Measurements from ENCODE around the gene IQCE.

IQCE gene

GRCh38 chr7:2566890-2567678, 8.3 kb downstream of the IQCE start:
- ChIA-PET CTCF (interaction anchor here (1.2 kb wide), 1 partner anchor 143 kb away, joined by 7 read pairs; no protein-coding TSS in a partner anchor), POLR2A (no interaction called here)
- TF ChIP-seq FOXM1 (IDR thresholded peaks at IDR 0.05; ENCODE audit: borderline replicate concordance), result no peak
- TF ChIP-seq TARDBP (IDR thresholded peaks at IDR 0.05), result no peak
- no peak for TF ChIP-seq ZNF384 (IDR thresholded peaks at IDR 0.05)
- TF ChIP-seq ELF4 (IDR thresholded peaks at IDR 0.05), result no peak
- TF ChIP-seq SUZ12 (IDR thresholded peaks at IDR 0.05), result no peak
- TF ChIP-seq BHLHE40 (IDR thresholded peaks at IDR 0.05; ENCODE audit: borderline replicate concordance), result no peak
- no peak for TF ChIP-seq LEF1 (IDR thresholded peaks at IDR 0.05; ENCODE audit: borderline replicate concordance)
- no peak for TF ChIP-seq L3MBTL2 (conservative IDR thresholded peaks at IDR 0.05)
- TF ChIP-seq SP1 (IDR thresholded peaks at IDR 0.05), result no peak
- no peak for TF ChIP-seq CTBP1 (IDR thresholded peaks at IDR 0.05; ENCODE audit: borderline replicate concordance)
- TF ChIP-seq FOXK2 (IDR thresholded peaks at IDR 0.05), result no peak
- TF ChIP-seq FOXA1 (IDR thresholded peaks at IDR 0.05), result no peak
- no peak for DNase-seq (ENCODE audit: extremely low spot score)

GRCh38 chr7:2567679-2568278, 9.0 kb downstream of the IQCE start:
- TF ChIP-seq NFRKB (IDR thresholded peaks at IDR 0.05) (no peak), SP1 (IDR thresholded peaks at IDR 0.05) (no peak), FOXK2 (IDR thresholded peaks at IDR 0.05) (no peak), L3MBTL2 (conservative IDR thresholded peaks at IDR 0.05) (no peak), SUZ12 (IDR thresholded peaks at IDR 0.05) (no peak), LEF1 (IDR thresholded peaks at IDR 0.05; ENCODE audit: borderline replicate concordance) (no peak), PKNOX1 (IDR thresholded peaks at IDR 0.05) (no peak), ELF4 (IDR thresholded peaks at IDR 0.05) (no peak)
- CTCF ChIA-PET, result interaction anchor here (1.2 kb wide), 1 partner anchor 142 kb away, joined by 7 read pairs; no protein-coding TSS in a partner anchor
- DNase-seq (ENCODE audit: extremely low spot score), result no peak
- POLR2A ChIA-PET, result no interaction called here

- CTCF ChIA-PET, result interaction anchor here (1.2 kb wide), 1 partner anchor 141 kb away, joined by 7 read pairs; no protein-coding TSS in a partner anchor
- TF ChIP-seq FOXA1 (IDR thresholded peaks at IDR 0.05), result no peak
- TF ChIP-seq ZNF384 (IDR thresholded peaks at IDR 0.05), result no peak
- no peak for TF ChIP-seq BHLHE40 (IDR thresholded peaks at IDR 0.05; ENCODE audit: borderline replicate concordance)
- no peak for TF ChIP-seq ELF4 (IDR thresholded peaks at IDR 0.05)
- TF ChIP-seq LEF1 (IDR thresholded peaks at IDR 0.05; ENCODE audit: borderline replicate concordance), result no peak
- TF ChIP-seq SUZ12 (IDR thresholded peaks at IDR 0.05), result no peak
- TF ChIP-seq HDGF (IDR thresholded peaks at IDR 0.05; ENCODE audit: borderline replicate concordance), result no peak
- no peak for TF ChIP-seq FOXK2 (IDR thresholded peaks at IDR 0.05)
- POLR2A ChIA-PET, result no interaction called here
- no peak for DNase-seq (ENCODE audit: extremely low spot score)
These were observed 9.9 kb downstream of the IQCE start for GRCh38 chr7:2568521-2569223.

GRCh38 chr7:2569421-2569820, 10.6 kb downstream of the IQCE start:
- ChIA-PET POLR2A (no interaction called here), CTCF (no interaction called here)
- no peak for DNase-seq (ENCODE audit: extremely low spot score)
- TF ChIP-seq LEF1 (IDR thresholded peaks at IDR 0.05; ENCODE audit: borderline replicate concordance) (no peak), BHLHE40 (IDR thresholded peaks at IDR 0.05; ENCODE audit: borderline replicate concordance) (no peak), TARDBP (IDR thresholded peaks at IDR 0.05) (no peak), CTBP1 (IDR thresholded peaks at IDR 0.05; ENCODE audit: borderline replicate concordance) (no peak), L3MBTL2 (conservative IDR thresholded peaks at IDR 0.05) (no peak), ELF4 (IDR thresholded peaks at IDR 0.05) (no peak), SUZ12 (IDR thresholded peaks at IDR 0.05) (no peak), HDGF (IDR thresholded peaks at IDR 0.05; ENCODE audit: borderline replicate concordance) (no peak), FOXK2 (IDR thresholded peaks at IDR 0.05) (no peak), PKNOX1 (IDR thresholded peaks at IDR 0.05) (no peak), ARNT (IDR thresholded peaks at IDR 0.05) (no peak), NFRKB (IDR thresholded peaks at IDR 0.05) (no peak), FOXM1 (IDR thresholded peaks at IDR 0.05; ENCODE audit: borderline replicate concordance) (no peak), ZNF384 (IDR thresholded peaks at IDR 0.05) (no peak), FOXA1 (IDR thresholded peaks at IDR 0.05) (no peak), SP1 (IDR thresholded peaks at IDR 0.05) (no peak)

- TF ChIP-seq BHLHE40 (IDR thresholded peaks at IDR 0.05; ENCODE audit: borderline replicate concordance) (no peak), L3MBTL2 (conservative IDR thresholded peaks at IDR 0.05) (no peak), SUZ12 (IDR thresholded peaks at IDR 0.05) (no peak), LEF1 (IDR thresholded peaks at IDR 0.05; ENCODE audit: borderline replicate concordance) (no peak), FOXA1 (IDR thresholded peaks at IDR 0.05) (no peak), ARNT (IDR thresholded peaks at IDR 0.05) (no peak), TARDBP (IDR thresholded peaks at IDR 0.05) (no peak), FOXK2 (IDR thresholded peaks at IDR 0.05) (no peak)
- POLR2A ChIA-PET, result no interaction called here
- no peak for DNase-seq (ENCODE audit: extremely low spot score)
- CTCF ChIA-PET, result no interaction called here
These were observed 11.2 kb downstream of the IQCE start for GRCh38 chr7:2570021-2570420.

GRCh38 chr7:2571409-2571808, 12.6 kb downstream of the IQCE start:
- ChIA-PET CTCF (no interaction called here), POLR2A (no interaction called here)
- TF ChIP-seq SUZ12 (IDR thresholded peaks at IDR 0.05) (no peak), ZNF384 (IDR thresholded peaks at IDR 0.05) (no peak), SP1 (IDR thresholded peaks at IDR 0.05) (no peak), LEF1 (IDR thresholded peaks at IDR 0.05; ENCODE audit: borderline replicate concordance) (no peak), FOXA1 (IDR thresholded peaks at IDR 0.05) (no peak), CTBP1 (IDR thresholded peaks at IDR 0.05; ENCODE audit: borderline replicate concordance) (no peak), FOXM1 (IDR thresholded peaks at IDR 0.05; ENCODE audit: borderline replicate concordance) (no peak), FOXK2 (IDR thresholded peaks at IDR 0.05) (no peak)
- DNase-seq (ENCODE audit: extremely low spot score), result no peak
